HG03575 (cell line): ENCODE data around the gene NCKAP5.
"Not testable (repeated sequence)": the region's sequence is repeated elsewhere in the genome, so short reads cannot be mapped to it uniquely, and the experiment has no call there.

Experiments used
- ATAC-seq: cut with Tn5 transposase; IDR thresholded peaks from one replicate; pipeline ENCODE4 v1.9.1; 2021; ENCODE audit not compliant: unreplicated experiment, insufficient number of reproducible peaks, low FRiP score; ENCODE audit errors: extremely low read depth

NCKAP5 gene

GRCh38 chr2:132811148-132811915 is 756.9 kb downstream of the NCKAP5 start:
- ATAC-seq: no peak

GRCh38 chr2:132809962-132810361 is 758.3 kb downstream of the NCKAP5 start:
- ATAC-seq: not testable (repeated sequence)

- ATAC-seq: no peak
These were observed 764.2 kb downstream of the NCKAP5 start for GRCh38 chr2:132804051-132804450.

GRCh38 chr2:132798341-132798740 is 769.9 kb downstream of the NCKAP5 start:
- ATAC-seq: no peak

GRCh38 chr2:132797556-132797955 is 770.7 kb downstream of the NCKAP5 start:
- no peak for ATAC-seq

- ATAC-seq: no peak
These were observed 771.2 kb downstream of the NCKAP5 start for GRCh38 chr2:132797071-132797470.

- ATAC-seq: no peak
These were observed 773.0 kb downstream of the NCKAP5 start for GRCh38 chr2:132795220-132795619.

GRCh38 chr2:132793532-132793931 is 774.7 kb downstream of the NCKAP5 start:
- no peak for ATAC-seq

GRCh38 chr2:132790207-132790785 is 778.0 kb downstream of the NCKAP5 start:
- no peak for ATAC-seq

- no peak for ATAC-seq
These were observed 779.2 kb downstream of the NCKAP5 start for GRCh38 chr2:132789066-132789465.

GRCh38 chr2:132788310-132788838 is 779.9 kb downstream of the NCKAP5 start:
- ATAC-seq: no peak

GRCh38 chr2:132783883-132784282 is 784.4 kb downstream of the NCKAP5 start:
- ATAC-seq: no peak

GRCh38 chr2:132782176-132782783 is 786.0 kb downstream of the NCKAP5 start:
- no peak for ATAC-seq

- ATAC-seq: no peak
These were observed 787.6 kb downstream of the NCKAP5 start for GRCh38 chr2:132780651-132781050.

GRCh38 chr2:132779206-132779721 is 789.0 kb downstream of the NCKAP5 start:
- ATAC-seq: no peak

GRCh38 chr2:132776287-132776686 is 792.0 kb downstream of the NCKAP5 start:
- ATAC-seq: no peak

GRCh38 chr2:132774189-132774588 is 794.1 kb downstream of the NCKAP5 start:
- ATAC-seq: no peak

GRCh38 chr2:132773331-132773730 is 794.9 kb downstream of the NCKAP5 start:
- ATAC-seq: no peak

- no peak for ATAC-seq
These were observed 795.9 kb downstream of the NCKAP5 start for GRCh38 chr2:132772340-132772739.

- ATAC-seq: no peak
These were observed 801.7 kb downstream of the NCKAP5 start for GRCh38 chr2:132766573-132766972.
